PFSK-1 (cell line): ENCODE measurements around the gene BPGM.

ENCODE experiments used
- POLR2AphosphoS5 ChIP-seq: IDR thresholded peaks from 2 replicates; pipeline ENCODE4 v1.6.1; 2012; ENCODE audit warnings: low read depth, mild to moderate bottlenecking, control low read depth, low read length, moderate library complexity
- SIN3A ChIP-seq: IDR thresholded peaks from 2 replicates; pipeline ENCODE4 v1.6.1; 2012; ENCODE audit warnings: mild to moderate bottlenecking, low read length, moderate library complexity, borderline replicate concordance; ENCODE audit not compliant: insufficient read depth
- TAF1 ChIP-seq: IDR thresholded peaks from 2 replicates; pipeline ENCODE4 v1.6.1; 2012; ENCODE audit warnings: low read length, control low read depth, borderline replicate concordance; ENCODE audit not compliant: insufficient read depth

DNA sequence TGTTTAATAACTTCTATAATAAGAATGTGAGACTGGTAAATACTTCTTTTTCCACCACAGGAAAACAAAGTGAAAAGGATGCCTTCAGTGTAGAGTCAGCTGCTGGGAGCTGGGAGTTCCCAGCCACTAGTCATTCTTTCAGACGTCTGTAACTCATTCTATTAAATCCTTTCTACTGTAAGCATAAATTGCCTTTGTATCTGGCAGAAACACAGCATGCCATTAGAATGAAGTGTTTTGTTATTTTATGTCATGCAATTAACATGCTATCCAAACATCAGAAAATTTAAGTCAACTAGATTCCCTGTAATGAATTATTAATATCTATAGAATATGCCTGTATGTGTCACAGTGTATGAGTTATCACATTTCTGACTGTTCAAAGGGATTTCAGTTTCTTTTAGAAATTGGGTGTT lies 14.3 kb downstream of the BPGM start:
- TF ChIP-seq POLR2AphosphoS5 (no peak), SIN3A (no peak), TAF1 (no peak)
